ENCODE data around the gene FHAD1. TPM values are rescaled to one million over a fixed set of nuclear protein-coding genes. Genes with fewer than 3 reads are reported as not detected.

Gene FHAD1
- total RNA-seq, 2 experiments from 2014 or later, result not detected

- Histone ChIP-seq H3K36me3 (ENCODE audit: insufficient read depth, low read length) (no peaks in the 10 kb centered on the region), H3K27ac (ENCODE audit: low read depth, low read length, poor library complexity, severe bottlenecking) (no peak overlapping the region), H3K4me3 (ENCODE audit: low read depth, low read length, poor library complexity, severe bottlenecking) (no peak overlapping the region), H2AFZ (ENCODE audit: low read length) (no peak overlapping the region), H3K9me2 (ENCODE audit: insufficient read depth, low read length) (no peaks in the 10 kb centered on the region), H3K9me3 (ENCODE audit: low read length) (no peaks in the 10 kb centered on the region), H4K20me1 (ENCODE audit: insufficient read depth, low read length) (no peaks in the 10 kb centered on the region), H3K4me1 (ENCODE audit: insufficient read depth, low read length, poor library complexity, severe bottlenecking) (no peaks in the 10 kb centered on the region), H3K4me2 (ENCODE audit: low read length) (no peak overlapping the region), H3K79me2 (ENCODE audit: insufficient read depth, low read depth, low read length) (no peaks in the 10 kb centered on the region)
- TF ChIP-seq EZH2phosphoT487 (IDR thresholded peaks at IDR 0.05; ENCODE audit: borderline replicate concordance, low read depth, low read length) (no peak), CTCF (conservative IDR thresholded peaks at IDR 0.05; ENCODE audit: low read length) (no peak)
- DNase-seq (ENCODE audit: low spot score), result no peak
- POLR2A ChIA-PET, result no interaction called here
- BruUV-seq (replicated peaks), result no TSS peak
- CTCF ChIA-PET (ENCODE audit: unreplicated experiment), result no interaction called here
- intact Hi-C loops (cut with micrococcal nuclease; ENCODE audit: unreplicated experiment), result no loop called here
Measured at GRCh38 chr1:15258833-15259621, 12.0 kb downstream of the FHAD1 start.

- CTCF ChIA-PET (ENCODE audit: unreplicated experiment), result no interaction called here
- no peaks in the 10 kb centered on the region for H3K79me2 ChIP-seq (ENCODE audit: insufficient read depth, low read depth, low read length)
- DNase-seq (ENCODE audit: low spot score), result no peak
- no peak overlapping the region for H3K4me3 ChIP-seq (ENCODE audit: low read depth, low read length, poor library complexity, severe bottlenecking)
- TF ChIP-seq CTCF (conservative IDR thresholded peaks at IDR 0.05; ENCODE audit: low read length) (no peak), EZH2phosphoT487 (IDR thresholded peaks at IDR 0.05; ENCODE audit: borderline replicate concordance, low read depth, low read length) (no peak)
- H3K4me1 ChIP-seq (ENCODE audit: insufficient read depth, low read length, poor library complexity, severe bottlenecking), result no peaks in the 10 kb centered on the region
- no peak overlapping the region for H3K27ac ChIP-seq (ENCODE audit: low read depth, low read length, poor library complexity, severe bottlenecking)
- H2AFZ ChIP-seq (ENCODE audit: low read length), result no peak overlapping the region
- BruUV-seq (replicated peaks), result no TSS peak
- intact Hi-C loops (cut with micrococcal nuclease; ENCODE audit: unreplicated experiment), result no loop called here
- H3K9me3 ChIP-seq (ENCODE audit: low read length), result no peaks in the 10 kb centered on the region
- H3K36me3 ChIP-seq (ENCODE audit: insufficient read depth, low read length), result no peaks in the 10 kb centered on the region
- H4K20me1 ChIP-seq (ENCODE audit: insufficient read depth, low read length), result no peaks in the 10 kb centered on the region
- POLR2A ChIA-PET, result no interaction called here
- H3K4me2 ChIP-seq (ENCODE audit: low read length), result no peak overlapping the region
- H3K9me2 ChIP-seq (ENCODE audit: insufficient read depth, low read length), result no peaks in the 10 kb centered on the region
Measured at GRCh38 chr1:15259622-15260007, 12.6 kb downstream of the FHAD1 start.

- H3K36me3 ChIP-seq (ENCODE audit: insufficient read depth, low read length), result no peaks in the 10 kb centered on the region
- no peaks in the 10 kb centered on the region for H3K79me2 ChIP-seq (ENCODE audit: insufficient read depth, low read depth, low read length)
- intact Hi-C loops (cut with micrococcal nuclease; ENCODE audit: unreplicated experiment), result no loop called here
- H2AFZ ChIP-seq (ENCODE audit: low read length), result no peak overlapping the region
- no peak for DNase-seq (ENCODE audit: low spot score)
- no peak for TF ChIP-seq CTCF (conservative IDR thresholded peaks at IDR 0.05; ENCODE audit: low read length)
- no peak for TF ChIP-seq EZH2phosphoT487 (IDR thresholded peaks at IDR 0.05; ENCODE audit: borderline replicate concordance, low read depth, low read length)
- no peak overlapping the region for H3K27ac ChIP-seq (ENCODE audit: low read depth, low read length, poor library complexity, severe bottlenecking)
- H4K20me1 ChIP-seq (ENCODE audit: insufficient read depth, low read length), result no peaks in the 10 kb centered on the region
- no peaks in the 10 kb centered on the region for H3K9me2 ChIP-seq (ENCODE audit: insufficient read depth, low read length)
- no peak overlapping the region for H3K4me2 ChIP-seq (ENCODE audit: low read length)
- CTCF ChIA-PET (ENCODE audit: unreplicated experiment), result no interaction called here
- H3K4me1 ChIP-seq (ENCODE audit: insufficient read depth, low read length, poor library complexity, severe bottlenecking), result no peaks in the 10 kb centered on the region
- no peaks in the 10 kb centered on the region for H3K9me3 ChIP-seq (ENCODE audit: low read length)
- H3K4me3 ChIP-seq (ENCODE audit: low read depth, low read length, poor library complexity, severe bottlenecking), result no peak overlapping the region
- no TSS peak for BruUV-seq (replicated peaks)
- POLR2A ChIA-PET, result no interaction called here
Measured at GRCh38 chr1:15260418-15261154, 13.6 kb downstream of the FHAD1 start.
